HG02642 (cell line): ENCODE data around the gene RAB11FIP3.

ENCODE experiments used
- ATAC-seq: cut with Tn5 transposase; IDR thresholded peaks from one replicate; pipeline ENCODE4 v1.9.1; 2021; ENCODE audit warnings: mild to moderate bottlenecking; ENCODE audit not compliant: unreplicated experiment, poor library complexity

RAB11FIP3 gene

GRCh38 chr16:527015-527903, 101.8 kb downstream of the RAB11FIP3 start, which contains the start of gene CAPN15:
CAPN15 (plus strand) TSS chr16:527712; CDS start chr16:546839, 19,127 bp downstream.
- peak; percentile 74 for ATAC-seq

GRCh38 chr16:528111-529011, 102.9 kb downstream of the RAB11FIP3 start:
- ATAC-seq = peak; percentile 10

- ATAC-seq = no peak
These were observed 103.6 kb downstream of the RAB11FIP3 start for GRCh38 chr16:529012-529575.

- ATAC-seq = no peak
These were observed 104.8 kb downstream of the RAB11FIP3 start for GRCh38 chr16:530111-530817.

GRCh38 chr16:531494-532125, 106.2 kb downstream of the RAB11FIP3 start:
- no peak for ATAC-seq

GRCh38 chr16:533391-534123, 108.1 kb downstream of the RAB11FIP3 start:
- no peak for ATAC-seq

GRCh38 chr16:534135-534534, 108.7 kb downstream of the RAB11FIP3 start:
- no peak for ATAC-seq

- no peak for ATAC-seq
These were observed 109.5 kb downstream of the RAB11FIP3 start for GRCh38 chr16:534856-535445.

GRCh38 chr16:535446-536405, 110.3 kb downstream of the RAB11FIP3 start:
- no peak for ATAC-seq

GRCh38 chr16:536746-537145, 111.3 kb downstream of the RAB11FIP3 start:
- ATAC-seq = no peak

GRCh38 chr16:537415-538335, 112.2 kb downstream of the RAB11FIP3 start:
- no peak for ATAC-seq

- ATAC-seq = no peak
These were observed 114.6 kb downstream of the RAB11FIP3 start for GRCh38 chr16:539901-540530.

- ATAC-seq = no peak
These were observed 115.3 kb downstream of the RAB11FIP3 start for GRCh38 chr16:540645-541340.

GRCh38 chr16:543301-544164, 118.1 kb downstream of the RAB11FIP3 start:
- ATAC-seq = no peak
